Stimulated activated effector memory CD8-positive, alpha-beta T cell treated with anti-CD3 and anti-CD28 coated beads, Interleukin-12 subunit alpha, Interleukin-12 subunit beta, amount 100 ng/mL, for 72 hours (primary cell): ENCODE measurements around the gene CMTM6.
"Not testable (repeated sequence)": the region's sequence is repeated elsewhere in the genome, so short reads cannot be mapped to it uniquely, and the experiment has no call there.

Source experiments
- ATAC-seq: fragments of 150-1000 bp; cut with Tn5 transposase; 2 replicates; pipeline ENCODE4 v1.10.0; 2021
- DNase-seq, 2 donors: peaks; one replicate each; pipeline ENCODE4 v3.0.0; 2021 to 2022; ENCODE audit warnings: low spot score in 2 of 2
- H3K27ac Mint-ChIP-seq: one replicate; pipeline ENCODE4 v1.8.0; 2022; ENCODE audit warnings: mild to moderate bottlenecking, mixed read lengths
- H3K36me3 Mint-ChIP-seq: one replicate; pipeline ENCODE4 v1.8.0; 2022; ENCODE audit warnings: mild to moderate bottlenecking, mixed read lengths
- H3K4me1 Mint-ChIP-seq: one replicate; pipeline ENCODE4 v1.8.0; 2022; ENCODE audit warnings: mixed read lengths
- H3K4me3 Mint-ChIP-seq: one replicate; pipeline ENCODE4 v1.8.0; 2022; ENCODE audit warnings: mild to moderate bottlenecking, mixed read lengths
- H3K9me3 Mint-ChIP-seq: one replicate; pipeline ENCODE4 v1.8.0; 2022; ENCODE audit warnings: mixed read lengths

The CMTM6 gene

DNA sequence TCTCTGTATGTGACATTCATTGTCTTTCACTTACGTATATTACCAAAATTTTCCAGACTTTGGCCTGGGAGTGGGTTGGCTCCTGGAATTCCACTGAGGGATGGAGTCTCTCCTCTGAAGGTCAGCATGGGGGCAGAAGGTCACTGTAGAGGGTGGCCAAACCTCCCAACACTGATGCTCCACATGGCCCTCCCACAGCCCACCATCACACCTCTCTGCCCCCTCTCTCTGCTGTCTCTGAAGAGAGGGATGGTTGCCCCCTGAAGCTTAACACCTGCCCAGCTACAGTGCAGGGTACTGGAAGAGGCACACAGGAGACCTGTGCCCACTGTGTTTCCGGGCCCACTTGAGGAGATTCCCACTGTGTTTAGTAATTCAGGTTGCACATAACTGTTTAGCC lies 52.2 kb downstream of the CMTM6 start:
- H3K27ac Mint-ChIP-seq, result peak overlapping the region; percentile 53
- H3K9me3 Mint-ChIP-seq, result no peaks in the 10 kb centered on the region
- no peak overlapping the region for H3K4me3 Mint-ChIP-seq
- H3K4me1 Mint-ChIP-seq, result peaks cover 32% of the 10 kb centered on the region
- peaks cover 33% of the 10 kb centered on the region for H3K36me3 Mint-ChIP-seq
- no peak for DNase-seq
- no peak for ATAC-seq

DNA sequence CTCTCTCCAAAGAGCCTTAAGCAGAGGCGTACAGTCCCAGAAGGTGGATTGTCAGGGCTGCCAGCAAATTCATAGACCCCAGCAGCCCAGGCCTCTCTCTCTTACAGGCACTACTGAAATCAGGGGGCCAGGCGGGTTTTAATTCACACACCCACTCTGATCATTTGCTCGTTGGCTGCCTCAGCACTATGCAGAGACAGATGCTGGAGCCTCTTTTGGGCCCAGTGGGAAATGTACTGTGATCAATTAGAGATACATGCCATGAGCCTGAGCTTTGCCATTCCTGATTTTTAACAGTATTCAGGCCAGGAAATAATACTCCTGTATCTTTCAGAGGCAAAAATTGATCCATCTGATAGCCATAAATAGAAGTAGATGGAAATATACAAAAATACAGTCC lies 53.0 kb downstream of the CMTM6 start:
- H3K9me3 Mint-ChIP-seq, result no peaks in the 10 kb centered on the region
- peak overlapping the region; percentile 53 for H3K27ac Mint-ChIP-seq
- H3K4me3 Mint-ChIP-seq, result no peak overlapping the region
- ATAC-seq (no peak), DNase-seq (no peak)
- H3K36me3 Mint-ChIP-seq, result peaks cover 30% of the 10 kb centered on the region
- peaks cover 28% of the 10 kb centered on the region for H3K4me1 Mint-ChIP-seq

DNA sequence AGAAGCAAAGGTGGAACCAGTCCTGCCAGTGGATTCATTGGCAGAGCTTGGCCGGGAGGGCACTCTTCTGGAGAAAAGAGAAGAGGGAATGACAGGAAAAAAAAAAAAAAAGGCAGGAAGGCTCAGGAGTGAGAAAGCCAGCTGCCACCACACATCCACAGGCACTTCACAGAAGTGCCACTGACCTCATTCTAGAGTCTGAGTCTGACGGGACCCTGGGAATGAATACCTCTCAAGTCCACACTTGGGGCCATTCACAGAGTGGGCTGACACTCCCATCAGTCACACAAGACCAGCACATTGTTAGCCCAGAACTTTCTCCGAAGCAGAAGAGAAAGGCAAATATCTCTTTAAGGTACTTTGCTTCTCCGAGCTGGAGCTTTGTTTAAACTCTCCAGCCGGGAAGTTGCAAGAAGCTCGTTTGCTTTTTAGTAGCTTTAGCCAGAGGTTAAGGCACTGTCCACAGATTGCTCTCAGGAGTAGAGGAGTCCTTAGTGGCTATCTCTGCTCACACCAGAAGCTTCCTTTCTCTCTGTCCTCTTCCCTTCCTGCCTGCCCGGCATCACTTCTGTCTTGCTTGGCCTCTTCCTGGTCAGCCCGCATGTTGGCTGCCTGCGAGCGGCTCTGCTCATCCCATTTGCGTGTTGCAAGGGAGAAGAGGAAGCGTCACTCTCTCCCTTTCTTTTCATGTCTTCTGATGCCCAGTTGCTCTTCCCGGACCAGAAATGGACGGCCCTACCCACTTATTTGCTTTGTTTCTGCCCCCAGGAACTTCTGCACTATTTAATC lies 53.8 kb downstream of the CMTM6 start:
- no peaks in the 10 kb centered on the region for H3K9me3 Mint-ChIP-seq
- H3K27ac Mint-ChIP-seq, result peak overlapping the region; percentile 68
- no peak overlapping the region for H3K4me3 Mint-ChIP-seq
- peaks cover 23% of the 10 kb centered on the region for H3K36me3 Mint-ChIP-seq
- DNase-seq, result no peak
- ATAC-seq, result no peak
- peaks cover 32% of the 10 kb centered on the region for H3K4me1 Mint-ChIP-seq

DNA sequence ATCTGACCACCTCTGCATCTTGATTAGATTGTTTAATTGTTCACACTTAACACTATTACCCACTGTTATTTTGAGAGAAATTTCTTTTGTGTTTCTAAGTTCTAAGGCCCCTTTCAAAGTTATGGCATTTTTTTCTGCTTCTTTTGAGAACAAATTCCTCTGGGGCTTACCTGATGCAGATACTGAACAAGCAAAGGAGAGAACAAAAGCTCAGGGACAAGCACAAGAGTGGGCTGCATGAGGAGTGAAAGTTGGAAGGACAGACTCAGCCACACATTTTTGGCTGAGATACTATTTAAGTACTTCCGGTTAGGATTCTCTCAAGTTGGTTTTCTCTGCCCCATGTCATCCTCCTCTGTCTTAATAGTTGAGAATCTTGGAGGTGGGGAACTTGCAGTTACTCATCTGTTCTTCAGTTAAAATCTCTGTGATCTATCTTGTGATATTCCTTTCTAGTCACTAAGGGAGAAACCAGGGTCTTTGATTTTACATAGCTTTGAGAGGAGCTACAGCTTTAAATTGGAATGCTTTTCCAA lies 54.7 kb downstream of the CMTM6 start:
- ATAC-seq, result no peak

DNA sequence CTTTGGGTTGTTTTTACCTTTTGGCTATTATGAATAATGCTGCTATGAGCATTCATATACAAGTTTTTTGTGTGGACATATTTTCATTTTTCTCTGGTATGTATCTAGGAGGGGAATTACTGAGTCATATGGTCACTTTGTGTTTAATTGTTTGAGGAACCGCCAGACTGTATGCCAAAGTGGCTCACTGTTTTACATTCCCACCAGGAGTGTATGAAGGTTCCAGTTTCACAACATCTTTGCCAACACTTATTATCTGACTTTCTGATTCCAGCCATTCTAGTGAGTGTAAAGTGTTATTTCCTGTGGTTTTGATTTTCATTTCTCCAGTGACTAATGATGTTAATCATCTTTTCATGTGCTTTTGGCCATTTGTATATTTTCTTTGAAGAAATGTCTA lies 59.2 kb downstream of the CMTM6 start:
- peaks cover 16% of the 10 kb centered on the region for H3K36me3 Mint-ChIP-seq
- H3K9me3 Mint-ChIP-seq, result no peaks in the 10 kb centered on the region
- H3K27ac Mint-ChIP-seq, result no peak overlapping the region
- H3K4me3 Mint-ChIP-seq, result no peak overlapping the region
- ATAC-seq, result peak; percentile 70
- H3K4me1 Mint-ChIP-seq, result peaks cover 56% of the 10 kb centered on the region
- DNase-seq, result no peak

More for the DNA sequence above, 54.7 kb downstream of the CMTM6 start:
- Mint-ChIP-seq H3K4me1 (peaks cover 42% of the 10 kb centered on the region), H3K4me3 (no peak overlapping the region), H3K27ac (peak overlapping the region; percentile 68), H3K36me3 (peaks cover 20% of the 10 kb centered on the region), H3K9me3 (no peaks in the 10 kb centered on the region)
- DNase-seq, result no peak

DNA sequence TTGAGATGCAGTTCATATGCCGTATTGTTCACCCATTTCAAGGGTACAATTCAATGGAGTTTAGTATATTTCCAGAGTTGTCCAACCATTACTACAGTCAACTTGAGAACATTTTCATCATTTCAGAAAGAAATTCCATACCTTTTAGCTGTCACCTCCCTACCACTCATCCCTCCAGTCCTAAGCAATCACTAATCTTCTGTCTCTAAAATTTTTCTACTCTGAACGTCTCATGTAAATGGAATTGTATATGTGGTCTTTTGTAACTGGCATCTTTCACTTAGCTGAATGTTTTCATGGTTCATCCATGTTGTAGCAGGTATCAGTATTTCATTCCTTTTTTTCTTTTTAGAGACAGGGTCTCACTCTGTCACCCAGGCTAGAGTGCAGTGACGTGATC lies 59.9 kb downstream of the CMTM6 start:
- Mint-ChIP-seq H3K27ac (no peak overlapping the region), H3K36me3 (peaks cover 13% of the 10 kb centered on the region), H3K9me3 (no peaks in the 10 kb centered on the region), H3K4me3 (no peak overlapping the region), H3K4me1 (peaks cover 60% of the 10 kb centered on the region)
- DNase-seq (no peak), ATAC-seq (no peak)

DNA sequence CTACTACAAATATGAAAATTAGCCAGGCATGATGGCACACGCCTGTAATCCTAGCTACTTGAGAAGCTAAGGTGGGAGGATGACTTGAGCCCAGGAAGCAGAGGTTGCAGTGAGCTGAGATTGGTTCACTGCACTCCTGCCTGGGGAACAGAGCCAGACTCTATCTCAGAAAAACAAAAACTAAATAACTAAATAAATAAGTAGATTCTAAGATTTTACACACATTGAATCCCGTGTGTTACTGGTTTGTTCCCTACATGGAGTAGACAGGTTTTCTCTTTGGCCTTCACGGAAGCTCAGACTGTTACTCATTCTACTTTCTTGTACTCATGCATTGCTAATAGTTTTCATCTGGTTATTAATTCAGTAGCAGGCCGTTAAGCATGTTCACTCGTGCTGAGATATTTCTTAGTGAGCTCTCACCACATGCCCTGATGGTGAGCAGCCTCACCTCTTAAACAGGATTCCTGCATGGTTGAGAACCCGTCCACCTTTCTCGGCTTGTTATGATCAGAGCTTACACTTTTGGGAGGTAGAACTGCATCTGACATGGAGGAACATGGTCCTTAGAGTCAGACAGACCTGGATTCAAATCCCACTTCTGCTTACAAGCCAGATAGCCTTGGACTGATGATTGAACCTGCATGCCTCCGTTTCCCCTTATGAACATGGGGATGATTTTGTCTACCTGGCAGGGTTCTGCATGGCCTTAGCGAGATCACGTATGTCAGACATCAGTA lies 61.9 kb downstream of the CMTM6 start:
- peaks cover 13% of the 10 kb centered on the region for H3K36me3 Mint-ChIP-seq
- no peak overlapping the region for H3K27ac Mint-ChIP-seq
- no peaks in the 10 kb centered on the region for H3K9me3 Mint-ChIP-seq
- no peak for DNase-seq
- no peak for ATAC-seq
- H3K4me3 Mint-ChIP-seq, result no peak overlapping the region
- H3K4me1 Mint-ChIP-seq, result peaks cover 64% of the 10 kb centered on the region

DNA sequence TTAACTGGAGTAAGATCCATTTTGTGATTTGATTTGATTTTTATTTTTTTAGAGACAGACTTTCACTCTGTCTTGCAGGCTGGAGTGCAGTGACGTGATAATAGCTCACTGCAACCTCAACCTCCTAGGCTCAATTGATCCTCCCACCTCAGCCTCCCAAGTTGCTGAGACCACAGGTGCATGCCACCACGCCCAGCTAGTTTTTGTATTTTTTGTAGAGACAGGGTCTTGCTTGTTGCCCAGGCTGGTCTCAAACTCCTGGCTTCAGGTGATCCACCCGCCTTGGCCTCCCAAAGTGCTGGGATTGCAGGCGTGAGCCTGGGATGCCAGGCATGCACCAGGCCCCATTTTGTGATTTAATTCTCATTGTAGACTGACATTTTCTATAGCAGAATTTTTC lies 63.2 kb downstream of the CMTM6 start:
- ATAC-seq, result peak; percentile 22
- Mint-ChIP-seq H3K27ac (peak overlapping the region; percentile 77), H3K4me3 (peak overlapping the region; percentile 44), H3K36me3 (peaks cover 13% of the 10 kb centered on the region), H3K4me1 (peaks cover 65% of the 10 kb centered on the region)
- DNase-seq, result peak in 1 of 2 donors; percentile 42
- not testable (repeated sequence) for H3K9me3 Mint-ChIP-seq

DNA sequence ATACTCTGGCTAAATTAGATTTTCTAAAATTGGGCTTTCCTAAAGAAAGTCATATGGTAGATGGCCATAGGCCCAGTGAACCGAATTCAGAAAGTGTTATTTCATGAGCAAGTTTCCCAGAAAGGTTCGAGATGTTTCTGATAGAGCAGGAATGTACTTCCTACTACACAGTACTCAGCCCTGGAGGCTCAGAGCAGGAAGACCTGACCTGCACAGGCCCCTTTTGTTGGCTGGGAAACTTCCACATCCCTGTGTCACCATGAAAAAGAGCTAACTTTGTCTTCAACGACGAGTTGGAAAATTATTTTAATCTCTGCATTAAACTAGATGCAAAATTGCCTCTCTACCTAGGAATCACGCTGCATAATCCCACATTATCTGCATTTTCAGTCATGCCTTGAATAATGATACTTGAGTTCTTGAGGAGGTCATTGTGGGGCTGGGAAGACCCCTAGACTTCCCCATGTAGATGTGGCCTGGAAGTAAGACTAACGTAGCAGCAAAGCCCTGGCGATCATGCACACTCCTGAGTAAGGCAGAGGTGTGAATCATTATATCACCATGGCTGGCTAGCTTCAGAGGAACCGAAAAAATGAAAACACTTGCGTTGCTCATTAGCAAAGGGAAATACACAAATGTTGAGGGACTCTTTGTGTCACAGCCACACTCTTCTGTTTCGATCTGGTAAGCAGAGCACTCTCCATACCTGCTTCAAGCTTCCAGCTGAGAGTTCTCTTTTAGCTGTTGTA lies 63.9 kb downstream of the CMTM6 start:
- DNase-seq (peak in 1 of 2 donors; percentile 58), ATAC-seq (peak; percentile 94)
- H3K4me1 Mint-ChIP-seq, result peaks cover 60% of the 10 kb centered on the region
- peak overlapping the region; percentile 77 for H3K27ac Mint-ChIP-seq
- H3K36me3 Mint-ChIP-seq, result peaks cover 13% of the 10 kb centered on the region
- H3K4me3 Mint-ChIP-seq, result peak overlapping the region; percentile 44
- H3K9me3 Mint-ChIP-seq, result no peaks in the 10 kb centered on the region

DNA sequence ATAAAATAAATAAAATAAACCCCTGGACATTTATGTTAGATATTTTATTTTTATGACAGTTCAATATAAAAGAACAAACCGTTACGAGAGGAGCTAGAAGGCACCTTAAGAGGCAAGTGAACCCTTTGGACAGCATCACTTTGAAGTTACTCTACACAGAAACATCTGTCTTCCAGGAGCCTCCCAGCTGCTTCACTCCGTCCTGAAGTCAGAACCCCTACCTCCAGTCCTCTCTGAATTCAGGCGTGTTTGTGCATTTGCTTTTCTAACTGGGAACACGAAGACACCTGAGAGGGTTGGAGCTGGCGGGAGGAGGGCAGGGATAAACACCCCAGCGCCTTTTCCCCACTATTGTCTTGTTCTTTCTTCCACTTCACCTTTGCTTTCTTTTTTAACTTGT lies 64.8 kb downstream of the CMTM6 start:
- no peaks in the 10 kb centered on the region for H3K9me3 Mint-ChIP-seq
- H3K27ac Mint-ChIP-seq, result no peak overlapping the region
- H3K4me3 Mint-ChIP-seq, result no peak overlapping the region
- H3K4me1 Mint-ChIP-seq, result peaks cover 60% of the 10 kb centered on the region
- peaks cover 5% of the 10 kb centered on the region for H3K36me3 Mint-ChIP-seq
- ATAC-seq (no peak), DNase-seq (peak in 1 of 2 donors; percentile 44)

DNA sequence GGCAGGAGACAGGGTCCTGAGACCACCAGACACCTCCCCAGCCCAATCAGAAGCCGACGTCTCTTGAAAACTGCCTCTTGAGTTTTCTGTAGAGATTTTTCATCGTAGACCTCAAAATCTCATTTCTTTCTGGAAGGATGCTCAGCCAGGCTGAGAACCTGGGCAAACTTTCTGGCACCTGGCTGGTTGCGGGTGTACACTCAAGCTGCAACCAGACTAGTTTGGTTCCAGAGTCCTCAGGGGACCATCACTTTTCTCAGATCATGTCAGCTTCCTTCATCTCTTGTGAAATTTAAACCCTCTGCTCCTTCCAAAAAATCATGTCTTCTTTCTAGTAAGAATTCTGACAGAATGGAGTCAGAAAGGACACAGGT lies 65.8 kb downstream of the CMTM6 start:
- peak overlapping the region; percentile 65 for H3K27ac Mint-ChIP-seq
- DNase-seq (no peak), ATAC-seq (no peak)
- no peaks in the 10 kb centered on the region for H3K9me3 Mint-ChIP-seq
- H3K36me3 Mint-ChIP-seq, result no peaks in the 10 kb centered on the region
- H3K4me1 Mint-ChIP-seq, result peaks cover 66% of the 10 kb centered on the region
- no peak overlapping the region for H3K4me3 Mint-ChIP-seq

DNA sequence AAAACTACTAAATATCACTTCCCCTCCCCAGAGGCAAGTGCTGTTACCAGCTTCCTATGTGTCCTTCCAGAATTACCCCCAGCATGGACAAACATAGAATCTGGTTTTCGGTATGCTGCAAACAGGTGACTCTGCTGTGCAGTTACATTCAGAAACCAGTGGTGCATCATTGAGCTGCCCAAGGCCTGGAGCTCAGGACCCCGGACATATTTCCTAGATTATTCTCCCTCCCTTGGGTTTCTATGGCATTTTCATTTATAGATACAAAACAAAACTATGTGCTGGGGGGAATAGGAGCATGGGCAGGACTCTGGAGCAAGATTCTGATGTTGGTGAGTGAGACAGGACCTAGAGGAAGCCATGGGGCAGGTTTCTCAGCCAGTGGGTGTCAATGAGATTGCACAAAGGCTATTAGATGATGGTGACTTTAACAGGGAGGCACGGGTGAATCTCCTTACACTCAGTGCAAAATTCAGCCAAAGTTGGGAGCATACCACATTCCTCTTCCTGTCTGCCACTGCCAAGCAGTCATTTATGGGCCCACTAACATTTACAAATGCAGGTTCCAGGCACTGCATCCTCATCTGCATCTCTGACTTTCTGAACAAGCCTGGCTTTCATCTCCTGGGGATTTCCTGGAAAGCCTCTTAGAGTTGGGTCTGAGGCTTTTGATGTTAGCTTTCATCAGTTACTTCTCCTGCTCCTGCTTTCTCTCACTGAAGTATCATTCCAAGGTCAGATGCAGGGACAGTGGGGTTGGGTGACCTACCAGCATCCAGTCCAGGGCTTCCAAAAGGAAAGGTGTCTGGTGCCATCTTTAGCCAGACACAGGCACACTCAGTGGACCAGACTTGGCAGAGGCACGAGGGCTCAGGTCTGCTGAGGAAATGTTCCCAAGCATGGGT lies 66.5 kb downstream of the CMTM6 start:
- Mint-ChIP-seq H3K4me1 (peaks cover 65% of the 10 kb centered on the region), H3K9me3 (no peaks in the 10 kb centered on the region), H3K4me3 (peak overlapping the region; percentile 18), H3K36me3 (no peaks in the 10 kb centered on the region), H3K27ac (peak overlapping the region; percentile 65)
- no peak for ATAC-seq
- peak in 1 of 2 donors; percentile 54 for DNase-seq

DNA sequence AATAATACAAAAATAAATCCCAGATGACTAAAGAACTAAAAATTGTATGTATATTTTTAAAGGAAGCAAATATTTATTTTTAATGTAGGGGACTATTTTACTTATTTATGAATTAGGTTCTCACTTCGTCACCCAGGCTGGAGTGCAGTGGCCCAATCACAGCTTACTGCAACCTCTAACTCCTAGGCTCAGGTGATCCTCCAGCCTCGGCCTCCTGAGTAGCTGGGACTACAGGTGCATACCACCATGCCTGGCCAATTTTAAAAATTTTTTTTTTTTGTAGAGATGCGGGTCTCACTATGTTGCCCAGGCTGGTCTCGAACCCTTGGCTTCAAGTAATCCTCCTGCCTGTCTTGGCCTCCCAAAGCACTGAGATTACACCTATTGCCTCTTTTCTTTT lies 68.4 kb downstream of the CMTM6 start:
- Mint-ChIP-seq H3K4me3 (no peak overlapping the region), H3K36me3 (no peaks in the 10 kb centered on the region), H3K9me3 (no peaks in the 10 kb centered on the region), H3K27ac (no peak overlapping the region), H3K4me1 (peaks cover 71% of the 10 kb centered on the region)
- DNase-seq, result peak in 1 of 2 donors; percentile 12
- ATAC-seq, result no peak

DNA sequence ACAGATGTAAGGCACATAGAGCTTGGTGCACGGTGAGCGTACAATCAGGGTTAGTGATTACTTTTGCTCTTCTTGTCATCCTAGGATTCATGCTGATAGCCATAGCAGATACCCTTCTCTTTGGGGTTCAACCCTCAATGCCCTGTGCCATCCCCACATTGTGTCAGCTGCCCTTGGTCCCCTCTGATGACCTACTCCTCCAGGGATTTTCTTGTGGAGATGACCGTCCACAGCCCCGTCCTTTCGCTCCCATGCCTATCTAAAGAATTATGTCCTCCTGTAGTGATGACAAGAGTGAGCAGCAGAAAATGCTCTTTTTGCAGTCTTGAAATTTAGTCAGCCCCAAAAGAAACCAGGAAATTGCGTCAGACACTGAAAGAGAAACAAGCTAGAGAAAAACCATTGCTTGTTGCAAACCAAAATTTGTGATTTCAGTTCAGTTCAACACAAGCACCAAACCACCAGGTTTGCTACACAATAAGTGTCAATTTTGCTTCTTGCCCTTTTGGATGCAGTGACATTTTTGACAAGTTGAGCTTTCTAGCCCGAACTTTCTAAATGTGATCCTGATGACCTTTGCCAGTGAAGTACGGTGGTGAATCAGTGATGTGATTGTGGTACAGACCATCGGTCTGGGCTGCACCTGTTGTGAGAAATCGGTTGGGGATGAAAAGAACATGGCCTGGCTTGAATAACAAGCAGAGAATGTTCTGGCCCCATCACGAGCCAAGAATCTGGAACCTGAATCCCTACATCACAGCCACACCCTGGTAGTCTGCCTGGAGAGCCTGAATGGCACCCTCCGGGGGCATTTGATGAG lies 69.7 kb downstream of the CMTM6 start:
- ATAC-seq, result peak; percentile 81

More for the DNA sequence above, 69.7 kb downstream of the CMTM6 start:
- peak overlapping the region; percentile 58 for H3K4me3 Mint-ChIP-seq
- peaks cover 71% of the 10 kb centered on the region for H3K4me1 Mint-ChIP-seq
- no peaks in the 10 kb centered on the region for H3K9me3 Mint-ChIP-seq
- peak overlapping the region; percentile 74 for H3K27ac Mint-ChIP-seq
- peak in 1 of 2 donors; percentile 76 for DNase-seq
- H3K36me3 Mint-ChIP-seq, result no peaks in the 10 kb centered on the region
